Measurements from ENCODE around the gene PDE12. TPM values are rescaled to one million over a fixed set of nuclear protein-coding genes. Genes with fewer than 3 reads are reported as not detected.
A peak's percentile ranks its signal among the peaks of the same experiment; 100 is the strongest.

The PDE12 gene
- total RNA-seq, 1 donor from 2014 or later, result 6.8 TPM

- H3K36me3 ChIP-seq (ENCODE audit: control insufficient read depth in 3 of 3, insufficient read depth in 3 of 3, low read length in 3 of 3), result peaks cover 0 to 23% (median 6%) of the 10 kb centered on the region in 3 donors
Measured at GRCh38 chr3:57582474-57583168, 26.5 kb downstream of the PDE12 start.

GRCh38 chr3:57583544-57583943 lies 27.5 kb downstream of the PDE12 start:
- no peaks in the 10 kb centered on the region for H3K4me1 ChIP-seq (ENCODE audit: control insufficient read depth in 3 of 3, insufficient read depth in 3 of 3, low read length in 3 of 3)
- no peaks in the 10 kb centered on the region for H3K27me3 ChIP-seq (ENCODE audit: control insufficient read depth in 3 of 3, insufficient read depth in 3 of 3, low read length in 3 of 3)
- H3K9me3 ChIP-seq (ENCODE audit: control insufficient read depth in 3 of 3, low read length in 3 of 3), result no peaks in the 10 kb centered on the region
- H3K36me3 ChIP-seq (ENCODE audit: control insufficient read depth in 3 of 3, insufficient read depth in 3 of 3, low read length in 3 of 3), result peaks cover 0 to 15% (median 3%) of the 10 kb centered on the region in 3 donors
- no peak overlapping the region for H3K4me3 ChIP-seq (ENCODE audit: low read length in 3 of 3)
- no peak overlapping the region for H3K27ac ChIP-seq (ENCODE audit: low read depth, low read length)
- no peak overlapping the region for H3K9ac ChIP-seq (ENCODE audit: low read depth in 1 of 3, low read length in 3 of 3)

More at GRCh38 chr3:57582474-57583168, 26.5 kb downstream of the PDE12 start:
- no peaks in the 10 kb centered on the region for H3K27me3 ChIP-seq (ENCODE audit: control insufficient read depth in 3 of 3, insufficient read depth in 3 of 3, low read length in 3 of 3)
- no peak overlapping the region for H3K4me3 ChIP-seq (ENCODE audit: low read length in 3 of 3)
- H3K9ac ChIP-seq (ENCODE audit: low read depth in 1 of 3, low read length in 3 of 3), result no peak overlapping the region
- H3K27ac ChIP-seq (ENCODE audit: low read depth, low read length), result no peak overlapping the region
- no peaks in the 10 kb centered on the region for H3K4me1 ChIP-seq (ENCODE audit: control insufficient read depth in 3 of 3, insufficient read depth in 3 of 3, low read length in 3 of 3)
- no peaks in the 10 kb centered on the region for H3K9me3 ChIP-seq (ENCODE audit: control insufficient read depth in 3 of 3, low read length in 3 of 3)

GRCh38 chr3:57586778-57587177 lies 30.7 kb downstream of the PDE12 start:
- peaks cover 0 to 10% (median 0%) of the 10 kb centered on the region in 3 donors for H3K36me3 ChIP-seq (ENCODE audit: control insufficient read depth in 3 of 3, insufficient read depth in 3 of 3, low read length in 3 of 3)
- H3K9ac ChIP-seq (ENCODE audit: low read depth in 1 of 3, low read length in 3 of 3), result no peak overlapping the region
- H3K27ac ChIP-seq (ENCODE audit: low read depth, low read length), result no peak overlapping the region
- no peak overlapping the region for H3K4me3 ChIP-seq (ENCODE audit: low read length in 3 of 3)
- no peaks in the 10 kb centered on the region for H3K4me1 ChIP-seq (ENCODE audit: control insufficient read depth in 3 of 3, insufficient read depth in 3 of 3, low read length in 3 of 3)
- H3K9me3 ChIP-seq (ENCODE audit: control insufficient read depth in 3 of 3, low read length in 3 of 3), result no peaks in the 10 kb centered on the region
- no peaks in the 10 kb centered on the region for H3K27me3 ChIP-seq (ENCODE audit: control insufficient read depth in 3 of 3, insufficient read depth in 3 of 3, low read length in 3 of 3)

- peaks cover 0 to 11% (median 0%) of the 10 kb centered on the region in 3 donors for H3K36me3 ChIP-seq (ENCODE audit: control insufficient read depth in 3 of 3, insufficient read depth in 3 of 3, low read length in 3 of 3)
- no peak overlapping the region for H3K9ac ChIP-seq (ENCODE audit: low read depth in 1 of 3, low read length in 3 of 3)
- no peaks in the 10 kb centered on the region for H3K27me3 ChIP-seq (ENCODE audit: control insufficient read depth in 3 of 3, insufficient read depth in 3 of 3, low read length in 3 of 3)
- no peak overlapping the region for H3K27ac ChIP-seq (ENCODE audit: low read depth, low read length)
- peaks cover 0 to 5% (median 2%) of the 10 kb centered on the region in 3 donors for H3K4me1 ChIP-seq (ENCODE audit: control insufficient read depth in 3 of 3, insufficient read depth in 3 of 3, low read length in 3 of 3)
- no peak overlapping the region for H3K4me3 ChIP-seq (ENCODE audit: low read length in 3 of 3)
- H3K9me3 ChIP-seq (ENCODE audit: control insufficient read depth in 3 of 3, low read length in 3 of 3), result no peaks in the 10 kb centered on the region
Measured at GRCh38 chr3:57587905-57588304, 31.8 kb downstream of the PDE12 start.

GRCh38 chr3:57592306-57592705 lies 36.2 kb downstream of the PDE12 start:
- Histone ChIP-seq H3K27ac (ENCODE audit: low read depth, low read length) (no peak overlapping the region), H3K4me3 (ENCODE audit: low read length in 3 of 3) (no peak overlapping the region), H3K27me3 (ENCODE audit: control insufficient read depth in 3 of 3, insufficient read depth in 3 of 3, low read length in 3 of 3) (no peaks in the 10 kb centered on the region), H3K4me1 (ENCODE audit: control insufficient read depth in 3 of 3, insufficient read depth in 3 of 3, low read length in 3 of 3) (peaks cover 15 to 26% (median 15%) of the 10 kb centered on the region in 3 donors), H3K36me3 (ENCODE audit: control insufficient read depth in 3 of 3, insufficient read depth in 3 of 3, low read length in 3 of 3) (peaks cover 0 to 2% (median 2%) of the 10 kb centered on the region in 3 donors), H3K9ac (ENCODE audit: low read depth in 1 of 3, low read length in 3 of 3) (no peak overlapping the region), H3K9me3 (ENCODE audit: control insufficient read depth in 3 of 3, low read length in 3 of 3) (no peaks in the 10 kb centered on the region)

GRCh38 chr3:57594144-57594543 lies 38.1 kb downstream of the PDE12 start:
- H3K4me1 ChIP-seq (ENCODE audit: control insufficient read depth in 3 of 3, insufficient read depth in 3 of 3, low read length in 3 of 3), result peaks cover 21 to 35% (median 22%) of the 10 kb centered on the region in 3 donors
- H3K36me3 ChIP-seq (ENCODE audit: control insufficient read depth in 3 of 3, insufficient read depth in 3 of 3, low read length in 3 of 3), result peaks cover 0 to 2% (median 2%) of the 10 kb centered on the region in 3 donors
- H3K27ac ChIP-seq (ENCODE audit: low read depth, low read length), result no peak overlapping the region
- H3K27me3 ChIP-seq (ENCODE audit: control insufficient read depth in 3 of 3, insufficient read depth in 3 of 3, low read length in 3 of 3), result no peaks in the 10 kb centered on the region
- no peak overlapping the region for H3K9ac ChIP-seq (ENCODE audit: low read depth in 1 of 3, low read length in 3 of 3)
- no peaks in the 10 kb centered on the region for H3K9me3 ChIP-seq (ENCODE audit: control insufficient read depth in 3 of 3, low read length in 3 of 3)
- no peak overlapping the region for H3K4me3 ChIP-seq (ENCODE audit: low read length in 3 of 3)

GRCh38 chr3:57594576-57594975 lies 38.5 kb downstream of the PDE12 start:
- Histone ChIP-seq H3K27me3 (ENCODE audit: control insufficient read depth in 3 of 3, insufficient read depth in 3 of 3, low read length in 3 of 3) (no peaks in the 10 kb centered on the region), H3K4me1 (ENCODE audit: control insufficient read depth in 3 of 3, insufficient read depth in 3 of 3, low read length in 3 of 3) (peaks cover 21 to 35% (median 22%) of the 10 kb centered on the region in 3 donors), H3K27ac (ENCODE audit: low read depth, low read length) (peak overlapping the region; percentile 99), H3K9ac (ENCODE audit: low read depth in 1 of 3, low read length in 3 of 3) (peak overlapping the region; percentile 4 to 96 (median 51)), H3K9me3 (ENCODE audit: control insufficient read depth in 3 of 3, low read length in 3 of 3) (no peaks in the 10 kb centered on the region), H3K36me3 (ENCODE audit: control insufficient read depth in 3 of 3, insufficient read depth in 3 of 3, low read length in 3 of 3) (peaks cover 0 to 2% (median 2%) of the 10 kb centered on the region in 3 donors), H3K4me3 (ENCODE audit: low read length in 3 of 3) (peak overlapping the region in 2 of 3 donors; percentile 89 to 99)

- Histone ChIP-seq H3K36me3 (ENCODE audit: control insufficient read depth in 3 of 3, insufficient read depth in 3 of 3, low read length in 3 of 3) (peaks cover 0 to 3% (median 2%) of the 10 kb centered on the region in 3 donors), H3K27ac (ENCODE audit: low read depth, low read length) (peak overlapping the region; percentile 99), H3K9ac (ENCODE audit: low read depth in 1 of 3, low read length in 3 of 3) (peak overlapping the region; percentile 96 to 100 (median 99)), H3K27me3 (ENCODE audit: control insufficient read depth in 3 of 3, insufficient read depth in 3 of 3, low read length in 3 of 3) (no peaks in the 10 kb centered on the region), H3K9me3 (ENCODE audit: control insufficient read depth in 3 of 3, low read length in 3 of 3) (no peaks in the 10 kb centered on the region), H3K4me1 (ENCODE audit: control insufficient read depth in 3 of 3, insufficient read depth in 3 of 3, low read length in 3 of 3) (peaks cover 21 to 35% (median 22%) of the 10 kb centered on the region in 3 donors), H3K4me3 (ENCODE audit: low read length in 3 of 3) (peak overlapping the region; percentile 89 to 99 (median 99))
Measured at GRCh38 chr3:57596495-57597126, 40.5 kb downstream of the PDE12 start.

- Histone ChIP-seq H3K4me3 (ENCODE audit: low read length in 3 of 3) (peak within 1 kb of the TSS; percentile 89 to 99 (median 99)), H3K36me3 (ENCODE audit: control insufficient read depth in 3 of 3, insufficient read depth in 3 of 3, low read length in 3 of 3) (peaks cover 2 to 5% (median 3%) of the 10 kb centered on the region in 3 donors), H3K27ac (ENCODE audit: low read depth, low read length) (peak within 1 kb of the TSS; percentile 99), H3K27me3 (ENCODE audit: control insufficient read depth in 3 of 3, insufficient read depth in 3 of 3, low read length in 3 of 3) (no peaks in the 10 kb centered on the region), H3K4me1 (ENCODE audit: control insufficient read depth in 3 of 3, insufficient read depth in 3 of 3, low read length in 3 of 3) (peaks cover 20 to 35% (median 21%) of the 10 kb centered on the region in 3 donors), H3K9ac (ENCODE audit: low read depth in 1 of 3, low read length in 3 of 3) (peak within 1 kb of the TSS; percentile 96 to 100 (median 99)), H3K9me3 (ENCODE audit: control insufficient read depth in 3 of 3, low read length in 3 of 3) (no peaks in the 10 kb centered on the region)
Measured at GRCh38 chr3:57597127-57597923, 41.3 kb downstream of the PDE12 start, which contains the start of gene ARF4. Gene ARF4, minus strand, starts transcription at chr3:57597344. Its CDS starts 204 bp downstream, at chr3:57597140.
